Activated CD4-positive, alpha-beta memory T cell treated with anti-CD3 and anti-CD28 coated beads, Interleukin-2, amount 10 ng/mL, durations not matched to agents 7 days and 5 days (primary cell): Measurements from ENCODE around the gene DPP6. TPM values are rescaled to one million over a fixed set of nuclear protein-coding genes. Genes with fewer than 3 reads are reported as not detected.

Source experiments
- CTCF ChIA-PET: fragments of 350-600 bp; sonication (Branson Sonifier 250); formaldehyde crosslinking; loops from one replicate; lab custom pipeline; 2021; ENCODE audit warnings: antibody characterized with exemption, inconsistent platforms; lab: Charles Lee
- POLR2A ChIA-PET: fragments of 350-600 bp; sonication (Branson Sonifier 250); formaldehyde crosslinking; loops from one replicate; lab custom pipeline; 2021; ENCODE audit warnings: antibody characterized with exemption; lab: Charles Lee
- DNase-seq: peaks from one replicate; pipeline ENCODE4 v3.0.0-alpha.2; 2020
- H3K27ac Mint-ChIP-seq: one replicate; pipeline ENCODE4 v1.8.0; 2021; ENCODE audit warnings: mild to moderate bottlenecking, mixed read lengths
- H3K27me3 Mint-ChIP-seq: one replicate; pipeline ENCODE4 v1.8.0; 2021; ENCODE audit warnings: mixed read lengths
- H3K36me3 Mint-ChIP-seq: one replicate; pipeline ENCODE4 v1.8.0; 2021; ENCODE audit warnings: low read depth, mixed read lengths
- H3K4me1 Mint-ChIP-seq: one replicate; pipeline ENCODE4 v1.8.0; 2021; ENCODE audit warnings: mixed read lengths
- H3K4me3 Mint-ChIP-seq: one replicate; pipeline ENCODE4 v1.8.0; 2021; ENCODE audit warnings: mild to moderate bottlenecking, mixed read lengths
- H3K9me3 Mint-ChIP-seq: one replicate; pipeline ENCODE4 v1.8.0; 2021; ENCODE audit warnings: mixed read lengths
- total RNA-seq, 2 experiments: library from RNA; stranded (reverse); gene quantifications; one replicate each; pipeline ENCODE4 v1.2.3, GENCODE V29; 2021

DPP6 gene
- total RNA-seq, 2 experiments from 2014 or later, result not detected

- Mint-ChIP-seq H3K36me3 (no peaks in the 10 kb centered on the region), H3K9me3 (no peaks in the 10 kb centered on the region), H3K4me3 (no peak overlapping the region), H3K27me3 (no peaks in the 10 kb centered on the region), H3K27ac (no peak overlapping the region), H3K4me1 (no peaks in the 10 kb centered on the region)
- CTCF ChIA-PET, result no interaction called here
- POLR2A ChIA-PET, result no interaction called here
- DNase-seq, result no peak
Measured at GRCh38 chr7:154791611-154792010, 739.4 kb downstream of the DPP6 start.

- H3K27me3 Mint-ChIP-seq, result no peaks in the 10 kb centered on the region
- POLR2A ChIA-PET, result no interaction called here
- no peaks in the 10 kb centered on the region for H3K9me3 Mint-ChIP-seq
- H3K36me3 Mint-ChIP-seq, result no peaks in the 10 kb centered on the region
- CTCF ChIA-PET, result no interaction called here
- no peak overlapping the region for H3K4me3 Mint-ChIP-seq
- no peaks in the 10 kb centered on the region for H3K4me1 Mint-ChIP-seq
- no peak for DNase-seq
- H3K27ac Mint-ChIP-seq, result no peak overlapping the region
Measured at GRCh38 chr7:154792436-154793055, 740.3 kb downstream of the DPP6 start.

- CTCF ChIA-PET, result interaction anchor here (0.6 kb wide), 1 partner anchor 54 kb away, joined by 4 read pairs; no protein-coding TSS in a partner anchor
- Mint-ChIP-seq H3K27me3 (no peaks in the 10 kb centered on the region), H3K27ac (no peak overlapping the region), H3K9me3 (no peaks in the 10 kb centered on the region), H3K36me3 (no peaks in the 10 kb centered on the region), H3K4me3 (no peak overlapping the region), H3K4me1 (no peaks in the 10 kb centered on the region)
- POLR2A ChIA-PET, result no interaction called here
- DNase-seq, result no peak
Measured at GRCh38 chr7:154794147-154794780, 742.1 kb downstream of the DPP6 start.

GRCh38 chr7:154795014-154795413, 742.8 kb downstream of the DPP6 start:
- no peak for DNase-seq
- Mint-ChIP-seq H3K27me3 (no peaks in the 10 kb centered on the region), H3K9me3 (no peaks in the 10 kb centered on the region), H3K27ac (no peak overlapping the region), H3K4me1 (no peaks in the 10 kb centered on the region), H3K36me3 (no peaks in the 10 kb centered on the region), H3K4me3 (no peak overlapping the region)
- CTCF ChIA-PET, result no interaction called here
- POLR2A ChIA-PET, result no interaction called here

GRCh38 chr7:154795437-154795836, 743.2 kb downstream of the DPP6 start:
- H3K4me3 Mint-ChIP-seq, result no peak overlapping the region
- no peaks in the 10 kb centered on the region for H3K36me3 Mint-ChIP-seq
- no peak for DNase-seq
- no peaks in the 10 kb centered on the region for H3K9me3 Mint-ChIP-seq
- H3K27me3 Mint-ChIP-seq, result no peaks in the 10 kb centered on the region
- no peaks in the 10 kb centered on the region for H3K4me1 Mint-ChIP-seq
- ChIA-PET POLR2A (no interaction called here), CTCF (no interaction called here)
- H3K27ac Mint-ChIP-seq, result no peak overlapping the region

- H3K9me3 Mint-ChIP-seq, result no peaks in the 10 kb centered on the region
- H3K4me1 Mint-ChIP-seq, result no peaks in the 10 kb centered on the region
- H3K27me3 Mint-ChIP-seq, result no peaks in the 10 kb centered on the region
- no peaks in the 10 kb centered on the region for H3K36me3 Mint-ChIP-seq
- POLR2A ChIA-PET, result no interaction called here
- no peak overlapping the region for H3K4me3 Mint-ChIP-seq
- CTCF ChIA-PET, result no interaction called here
- DNase-seq, result no peak
- no peak overlapping the region for H3K27ac Mint-ChIP-seq
Measured at GRCh38 chr7:154804449-154804848, 752.3 kb downstream of the DPP6 start.

- no peak for DNase-seq
- Mint-ChIP-seq H3K36me3 (no peaks in the 10 kb centered on the region), H3K27me3 (no peaks in the 10 kb centered on the region), H3K27ac (no peak overlapping the region), H3K4me1 (no peaks in the 10 kb centered on the region), H3K4me3 (no peak overlapping the region), H3K9me3 (peaks cover 23% of the 10 kb centered on the region)
- ChIA-PET CTCF (no interaction called here), POLR2A (no interaction called here)
Measured at GRCh38 chr7:154812027-154812426, 759.8 kb downstream of the DPP6 start.

GRCh38 chr7:154817224-154817896, 765.2 kb downstream of the DPP6 start:
- ChIA-PET POLR2A (no interaction called here), CTCF (no interaction called here)
- Mint-ChIP-seq H3K9me3 (peaks cover 16% of the 10 kb centered on the region), H3K27me3 (no peaks in the 10 kb centered on the region), H3K4me1 (no peaks in the 10 kb centered on the region), H3K27ac (no peak overlapping the region), H3K36me3 (no peaks in the 10 kb centered on the region), H3K4me3 (no peak overlapping the region)
- DNase-seq, result no peak

- Mint-ChIP-seq H3K36me3 (no peaks in the 10 kb centered on the region), H3K4me3 (no peak overlapping the region), H3K9me3 (no peaks in the 10 kb centered on the region), H3K27me3 (no peaks in the 10 kb centered on the region), H3K4me1 (no peaks in the 10 kb centered on the region), H3K27ac (no peak overlapping the region)
- ChIA-PET CTCF (no interaction called here), POLR2A (no interaction called here)
- no peak for DNase-seq
Measured at GRCh38 chr7:154827007-154827406, 774.8 kb downstream of the DPP6 start.

- no peaks in the 10 kb centered on the region for H3K27me3 Mint-ChIP-seq
- no peaks in the 10 kb centered on the region for H3K4me1 Mint-ChIP-seq
- POLR2A ChIA-PET, result no interaction called here
- DNase-seq, result no peak
- no peak overlapping the region for H3K27ac Mint-ChIP-seq
- H3K4me3 Mint-ChIP-seq, result no peak overlapping the region
- H3K9me3 Mint-ChIP-seq, result peaks cover 2% of the 10 kb centered on the region
- H3K36me3 Mint-ChIP-seq, result no peaks in the 10 kb centered on the region
- CTCF ChIA-PET, result no interaction called here
Measured at GRCh38 chr7:154832557-154833138, 780.5 kb downstream of the DPP6 start.

- H3K4me3 Mint-ChIP-seq, result no peak overlapping the region
- H3K27ac Mint-ChIP-seq, result no peak overlapping the region
- H3K27me3 Mint-ChIP-seq, result peaks cover 2% of the 10 kb centered on the region
- H3K9me3 Mint-ChIP-seq, result peaks cover 2% of the 10 kb centered on the region
- ChIA-PET CTCF (no interaction called here), POLR2A (no interaction called here)
- H3K4me1 Mint-ChIP-seq, result no peaks in the 10 kb centered on the region
- H3K36me3 Mint-ChIP-seq, result no peaks in the 10 kb centered on the region
- no peak for DNase-seq
Measured at GRCh38 chr7:154836021-154836448, 783.8 kb downstream of the DPP6 start.

- ChIA-PET POLR2A (no interaction called here), CTCF (no interaction called here)
- Mint-ChIP-seq H3K27me3 (peaks cover 2% of the 10 kb centered on the region), H3K4me3 (no peak overlapping the region), H3K4me1 (no peaks in the 10 kb centered on the region), H3K36me3 (no peaks in the 10 kb centered on the region), H3K27ac (no peak overlapping the region), H3K9me3 (peaks cover 2% of the 10 kb centered on the region)
- DNase-seq, result no peak
Measured at GRCh38 chr7:154837087-154837486, 784.9 kb downstream of the DPP6 start.

- no peaks in the 10 kb centered on the region for H3K4me1 Mint-ChIP-seq
- H3K4me3 Mint-ChIP-seq, result no peak overlapping the region
- H3K27ac Mint-ChIP-seq, result no peak overlapping the region
- no peaks in the 10 kb centered on the region for H3K36me3 Mint-ChIP-seq
- no peak for DNase-seq
- ChIA-PET POLR2A (no interaction called here), CTCF (no interaction called here)
- peaks cover 2% of the 10 kb centered on the region for H3K27me3 Mint-ChIP-seq
- peaks cover 2% of the 10 kb centered on the region for H3K9me3 Mint-ChIP-seq
Measured at GRCh38 chr7:154837622-154838021, 785.4 kb downstream of the DPP6 start.
